GM12891 (cell line): ENCODE data around the gene FAM168A.

ENCODE experiments used
- POLR2A ChIP-seq: IDR thresholded peaks from 2 replicates; pipeline ENCODE4 v1.6.1; 2011; ENCODE audit warnings: low read depth, low read length, control low read depth
- POLR2AphosphoS5 ChIP-seq: IDR thresholded peaks from 2 replicates; pipeline ENCODE4 v1.6.1; 2011; ENCODE audit warnings: low read depth, low read length, control low read depth

DNA sequence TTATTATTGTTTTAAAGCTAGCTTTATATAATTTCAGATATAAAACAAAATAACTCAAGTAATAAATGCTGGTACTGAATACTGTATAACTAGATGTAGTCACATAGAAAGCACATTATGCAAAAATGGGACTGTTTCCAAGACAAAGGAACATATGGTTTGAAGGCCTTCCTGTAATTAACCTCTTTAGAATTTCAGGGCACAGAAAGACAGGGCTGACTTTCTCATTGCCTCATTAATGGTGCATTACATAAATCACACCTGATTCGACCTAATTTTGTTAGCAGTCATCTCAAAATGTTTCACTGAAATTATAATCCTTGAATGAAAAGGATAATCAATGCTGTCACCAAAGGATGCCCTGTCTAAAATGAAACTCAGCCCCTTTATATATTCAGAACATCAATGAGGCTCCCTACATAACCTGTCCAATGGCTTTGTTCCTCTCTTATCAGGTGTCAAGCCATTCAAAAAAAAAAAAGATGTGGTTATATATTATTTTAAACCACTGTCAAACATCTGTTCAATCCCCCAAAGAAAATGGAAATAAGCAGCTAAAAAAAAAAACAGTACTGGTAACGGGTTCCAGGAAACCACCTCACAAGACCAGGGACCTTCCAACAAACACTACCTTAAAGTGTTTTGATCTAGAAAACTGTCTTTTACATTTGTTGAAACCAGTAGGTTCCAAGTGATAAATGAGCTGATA lies 77.4 kb downstream of the FAM168A start:
- TF ChIP-seq POLR2AphosphoS5 = no peak
- TF ChIP-seq POLR2A = no peak
